PFSK-1 (cell line): ENCODE measurements around the gene PLK5.

ENCODE experiments used
- FOXP2 ChIP-seq: optimal IDR thresholded peaks from 2 replicates; pipeline ENCODE3; 2011; ENCODE audit warnings: borderline replicate concordance, control low read depth, inconsistent platforms; ENCODE audit not compliant: insufficient read depth; ENCODE audit errors: extremely low read length, extremely low read depth
- POLR2AphosphoS5 ChIP-seq: IDR thresholded peaks from 2 replicates; pipeline ENCODE4 v1.6.1; 2012; ENCODE audit warnings: low read depth, mild to moderate bottlenecking, control low read depth, low read length, moderate library complexity
- REST ChIP-seq, 2 experiments: IDR thresholded peaks; 2 replicates each; pipeline versions ENCODE4 v1.6.1 to v1.8.0; 2011 to 2012; ENCODE audit warnings: low read depth in 2 of 2, low read length in 2 of 2, control low read depth in 1 of 2, inconsistent platforms in 1 of 2, mild to moderate bottlenecking in 1 of 2, moderate library complexity in 1 of 2; ENCODE audit not compliant: insufficient read depth in 1 of 2
- SIN3A ChIP-seq: IDR thresholded peaks from 2 replicates; pipeline ENCODE4 v1.6.1; 2012; ENCODE audit warnings: mild to moderate bottlenecking, low read length, moderate library complexity, borderline replicate concordance; ENCODE audit not compliant: insufficient read depth
- TAF1 ChIP-seq: IDR thresholded peaks from 2 replicates; pipeline ENCODE4 v1.6.1; 2012; ENCODE audit warnings: low read length, control low read depth, borderline replicate concordance; ENCODE audit not compliant: insufficient read depth

- TF ChIP-seq POLR2AphosphoS5, result no peak
- TF ChIP-seq REST (IDR thresholded peaks at IDR 0.05; ENCODE audit: insufficient read depth in 1 of 2, low read depth in 2 of 2, low read length in 2 of 2), result no peak
- TF ChIP-seq SIN3A, result no peak
- no peak for TF ChIP-seq TAF1
- no peak for TF ChIP-seq FOXP2
Observed at GRCh38 chr19:1481893-1482360, 42.0 kb upstream of the PLK5 start.
